ENCODE measurements around the gene THSD8. TPM values are rescaled to one million over a fixed set of nuclear protein-coding genes. Genes with fewer than 3 reads are reported as not detected.

THSD8 gene
- total and polyA plus RNA-seq, 7 experiments from 2014 or later, result 0.80 to 18.9 (median 2.1) TPM; not detected in 3

- H3K27ac ChIP-seq (ENCODE audit: low read depth, low read length), result no peak overlapping the region
- H3K4me1 Mint-ChIP-seq, result peaks cover 6 to 16% (median 10%) of the 10 kb centered on the region in 7 donors
- no peak overlapping the region for H3K4me3 Mint-ChIP-seq
- H3K9me3 Mint-ChIP-seq, result peaks cover 0 to 2% (median 0%) of the 10 kb centered on the region in 11 donors
- intact Hi-C loops (cut with micrococcal nuclease), result no loop called here
- POLR2A ChIA-PET, result interaction anchor here (0.7 to 1.5 kb wide), 3 partner anchors 21 to 31 kb away, joined by 3 to 5 read pairs (median 3); partner anchors contain the start of genes JUNB and THSD8
- H3K36me3 ChIP-seq (ENCODE audit: control insufficient read depth in 2 of 3, insufficient read depth in 3 of 3, low read length in 3 of 3), result peaks cover 0 to 5% (median 4%) of the 10 kb centered on the region in 3 experiments
- H3K9me3 ChIP-seq (ENCODE audit: control insufficient read depth in 2 of 3, low read length in 3 of 3), result no peaks in the 10 kb centered on the region
- no peak for ATAC-seq
- H3K4me3 ChIP-seq (ENCODE audit: low read length), result no peak overlapping the region
- DNase-seq, result no peak
- no peaks in the 10 kb centered on the region for H3K27me3 ChIP-seq (ENCODE audit: control insufficient read depth in 2 of 2, insufficient read depth in 2 of 2, low read length in 2 of 2)
- CTCF ChIA-PET, result interaction anchor here (1.3 to 7.7 kb wide), 4 partner anchors 10 to 77 kb away, joined by 4 to 38 read pairs (median 7); no protein-coding TSS in a partner anchor
- H3K27me3 Mint-ChIP-seq, result no peaks in the 10 kb centered on the region
- H3K27ac Mint-ChIP-seq, result no peak overlapping the region
- H3K36me3 Mint-ChIP-seq, result no peaks in the 10 kb centered on the region
- peaks cover 7% of the 10 kb centered on the region in 2 donors for H3K4me1 ChIP-seq (ENCODE audit: control insufficient read depth in 2 of 2, insufficient read depth in 2 of 2, low read length in 2 of 2)
Measured at GRCh38 chr19:12770922-12771321, 30.9 kb upstream of the THSD8 start.

- CTCF ChIA-PET, result interaction anchor here (0.6 to 7.7 kb wide), 2 partner anchors 12 to 39 kb away, joined by 3 to 38 read pairs; no protein-coding TSS in a partner anchor
- Mint-ChIP-seq H3K36me3 (no peaks in the 10 kb centered on the region), H3K4me1 (peaks cover 6 to 15% (median 9%) of the 10 kb centered on the region in 7 donors), H3K4me3 (no peak overlapping the region), H3K27me3 (no peaks in the 10 kb centered on the region), H3K27ac (no peak overlapping the region), H3K9me3 (peaks cover 0 to 2% (median 0%) of the 10 kb centered on the region in 11 donors)
- ATAC-seq (no peak), DNase-seq (no peak)
- Histone ChIP-seq H3K4me1 (ENCODE audit: control insufficient read depth in 2 of 2, insufficient read depth in 2 of 2, low read length in 2 of 2) (peaks cover 7 to 9% of the 10 kb centered on the region in 2 donors), H3K4me3 (ENCODE audit: low read length) (no peak overlapping the region), H3K27ac (ENCODE audit: low read depth, low read length) (no peak overlapping the region), H3K27me3 (ENCODE audit: control insufficient read depth in 2 of 2, insufficient read depth in 2 of 2, low read length in 2 of 2) (no peaks in the 10 kb centered on the region), H3K36me3 (ENCODE audit: control insufficient read depth in 2 of 3, insufficient read depth in 3 of 3, low read length in 3 of 3) (peaks cover 0 to 5% (median 4%) of the 10 kb centered on the region in 3 experiments), H3K9me3 (ENCODE audit: control insufficient read depth in 2 of 3, low read length in 3 of 3) (no peaks in the 10 kb centered on the region)
- POLR2A ChIA-PET, result interaction anchor here (1.2 to 12.9 kb wide), 2 partner anchors 12 to 22 kb away, joined by 3 to 621 read pairs; partner anchors contain the start of gene JUNB
- intact Hi-C loops (cut with micrococcal nuclease), result no loop called here
Measured at GRCh38 chr19:12772323-12772722, 29.5 kb upstream of the THSD8 start.

- peaks cover 7 to 15% of the 10 kb centered on the region in 2 donors for H3K4me1 ChIP-seq (ENCODE audit: control insufficient read depth in 2 of 2, insufficient read depth in 2 of 2, low read length in 2 of 2)
- intact Hi-C loops (cut with micrococcal nuclease), result no loop called here
- Mint-ChIP-seq H3K4me1 (peaks cover 9 to 23% (median 19%) of the 10 kb centered on the region in 7 donors), H3K27ac (peak overlapping the region in 5 of 9 donors; percentile 4 to 67 (median 34)), H3K9me3 (peaks cover 0 to 2% (median 0%) of the 10 kb centered on the region in 11 donors), H3K27me3 (no peaks in the 10 kb centered on the region), H3K4me3 (peak overlapping the region in 7 of 10 donors; percentile 29 to 68 (median 40)), H3K36me3 (no peaks in the 10 kb centered on the region)
- no peak overlapping the region for H3K4me3 ChIP-seq (ENCODE audit: low read length)
- POLR2A ChIA-PET, result interaction anchor here (1.2 to 12.9 kb wide), 3 partner anchors 13 to 26 kb away, joined by 3 to 621 read pairs (median 6); partner anchors contain the start of gene JUNB
- no peak overlapping the region for H3K27ac ChIP-seq (ENCODE audit: low read depth, low read length)
- H3K36me3 ChIP-seq (ENCODE audit: control insufficient read depth in 2 of 3, insufficient read depth in 3 of 3, low read length in 3 of 3), result no peaks in the 10 kb centered on the region
- H3K9me3 ChIP-seq (ENCODE audit: control insufficient read depth in 2 of 3, low read length in 3 of 3), result no peaks in the 10 kb centered on the region
- no peaks in the 10 kb centered on the region for H3K27me3 ChIP-seq (ENCODE audit: control insufficient read depth in 2 of 2, insufficient read depth in 2 of 2, low read length in 2 of 2)
- no peak for DNase-seq
- CTCF ChIA-PET, result interaction anchor here (0.6 to 7.7 kb wide), 3 partner anchors 13 to 441 kb away, joined by 3 to 38 read pairs (median 9); no protein-coding TSS in a partner anchor
- ATAC-seq, result no peak
Measured at GRCh38 chr19:12773571-12773970, 28.3 kb upstream of the THSD8 start.

- H3K4me3 ChIP-seq (ENCODE audit: low read length), result peak within 1 kb of the TSS; percentile 64
- H3K27me3 Mint-ChIP-seq, result no peaks in the 10 kb centered on the region
- peak within 1 kb of the TSS; percentile 90 for H3K27ac ChIP-seq (ENCODE audit: low read depth, low read length)
- no peaks in the 10 kb centered on the region for H3K36me3 Mint-ChIP-seq
- peak within 1 kb of the TSS; percentile 53 to 91 (median 82) for H3K27ac Mint-ChIP-seq
- ATAC-seq (peak; percentile 9), DNase-seq (peak in 3 of 9 donors; percentile 40 to 64 (median 43))
- H3K27me3 ChIP-seq (ENCODE audit: control insufficient read depth in 2 of 2, insufficient read depth in 2 of 2, low read length in 2 of 2), result no peaks in the 10 kb centered on the region
- peak within 1 kb of the TSS; percentile 69 to 89 (median 80) for H3K4me3 Mint-ChIP-seq
- H3K9me3 ChIP-seq (ENCODE audit: control insufficient read depth in 2 of 3, low read length in 3 of 3), result no peaks in the 10 kb centered on the region
- H3K4me1 ChIP-seq (ENCODE audit: control insufficient read depth in 2 of 2, insufficient read depth in 2 of 2, low read length in 2 of 2), result peaks cover 9 to 21% of the 10 kb centered on the region in 2 donors
- H3K36me3 ChIP-seq (ENCODE audit: control insufficient read depth in 2 of 3, insufficient read depth in 3 of 3, low read length in 3 of 3), result no peaks in the 10 kb centered on the region
- ChIA-PET CTCF (interaction anchor here (0.5 to 7.7 kb wide), 6 partner anchors 9 to 72 kb away, joined by 3 to 169 read pairs (median 23); partner anchors contain the start of genes JUNB, PRDX2 and THSD8), POLR2A (interaction anchor here (0.6 to 12.9 kb wide), 6 partner anchors 9 to 73 kb away, joined by 3 to 621 read pairs (median 4); partner anchors contain the start of gene JUNB)
- peaks cover 0 to 2% (median 0%) of the 10 kb centered on the region in 11 donors for H3K9me3 Mint-ChIP-seq
- intact Hi-C loops (cut with micrococcal nuclease), result loop anchor here in 1 of 2 donors (1.0 to 2.0 kb wide), 6 partner anchors 9 to 163 kb away; partner anchors contain the start of genes CALR, GCDH and GET3
- peaks cover 13 to 33% (median 28%) of the 10 kb centered on the region in 7 donors for H3K4me1 Mint-ChIP-seq
Measured at GRCh38 chr19:12774588-12775555, 27.0 kb upstream of the THSD8 start, which contains the start of gene HOOK2. TSS of gene HOOK2 (minus strand) at chr19:12775552. CDS start at chr19:12775449, 103 bp downstream.

- H3K36me3 ChIP-seq (ENCODE audit: control insufficient read depth in 2 of 3, insufficient read depth in 3 of 3, low read length in 3 of 3), result no peaks in the 10 kb centered on the region
- CTCF ChIA-PET, result interaction anchor here (0.6 to 5.4 kb wide), 8 partner anchors 11 to 1373 kb away, joined by 3 to 169 read pairs (median 7); partner anchors contain the start of genes JUNB, PRDX2 and THSD8
- Mint-ChIP-seq H3K36me3 (no peaks in the 10 kb centered on the region), H3K9me3 (peaks cover 0 to 8% (median 0%) of the 10 kb centered on the region in 11 donors), H3K27ac (peak overlapping the region; percentile 42 to 98 (median 94)), H3K27me3 (no peaks in the 10 kb centered on the region), H3K4me3 (peak overlapping the region; percentile 82 to 95 (median 87)), H3K4me1 (peaks cover 20 to 45% (median 39%) of the 10 kb centered on the region in 7 donors)
- no peaks in the 10 kb centered on the region for H3K27me3 ChIP-seq (ENCODE audit: control insufficient read depth in 2 of 2, insufficient read depth in 2 of 2, low read length in 2 of 2)
- ATAC-seq (peak; percentile 18), DNase-seq (peak; percentile 69 to 89 (median 82))
- peak overlapping the region; percentile 76 for H3K4me3 ChIP-seq (ENCODE audit: low read length)
- POLR2A ChIA-PET, result interaction anchor here (0.6 to 12.9 kb wide), 13 partner anchors 8 to 143 kb away, joined by 3 to 621 read pairs (median 5); partner anchors contain the start of genes DNASE2, GET3, JUNB and PRDX2
- H3K4me1 ChIP-seq (ENCODE audit: control insufficient read depth in 2 of 2, insufficient read depth in 2 of 2, low read length in 2 of 2), result peaks cover 16 to 28% of the 10 kb centered on the region in 2 donors
- no peaks in the 10 kb centered on the region for H3K9me3 ChIP-seq (ENCODE audit: control insufficient read depth in 2 of 3, low read length in 3 of 3)
- peak overlapping the region; percentile 94 for H3K27ac ChIP-seq (ENCODE audit: low read depth, low read length)
- intact Hi-C loops (cut with micrococcal nuclease), result loop anchor here (1.0 kb wide), 1 partner anchor 19 kb away; no protein-coding TSS in a partner anchor
Measured at GRCh38 chr19:12777217-12778016, 24.5 kb upstream of the THSD8 start.

Data from naive thymus-derived CD4-positive, alpha-beta T cell (primary cell).